Activated B cell treated with CpG ODN at 0.5 μM for 24 hours (primary cell): Measurements from ENCODE around the gene PRR36. TPM values are rescaled to one million over a fixed set of nuclear protein-coding genes. Genes with fewer than 3 reads are reported as not detected.

ENCODE experiments used
- ATAC-seq: fragments of 200-7000 bp; cut with Tn5 transposase; one replicate; pipeline ENCODE4 v1.10.0; 2021; ENCODE audit warnings: low read depth, mild to moderate bottlenecking, moderate library complexity
- CTCF ChIA-PET: fragments of 350-600 bp; sonication (Branson Sonifier 250); formaldehyde crosslinking; loops from one replicate; lab custom pipeline; 2021; ENCODE audit warnings: antibody characterized with exemption; lab: Charles Lee
- POLR2A ChIA-PET: fragments of 350-600 bp; sonication (Branson Sonifier 250); formaldehyde crosslinking; loops from one replicate; lab custom pipeline; 2021; ENCODE audit warnings: antibody characterized with exemption; lab: Charles Lee
- DNase-seq: peaks from one replicate; pipeline ENCODE4 v3.0.0; 2022
- H3K27ac Mint-ChIP-seq: one replicate; pipeline ENCODE4 v1.8.0; 2020; ENCODE audit warnings: mixed read lengths
- H3K27me3 Mint-ChIP-seq: one replicate; pipeline ENCODE4 v1.8.0; 2021; ENCODE audit warnings: mixed read lengths
- H3K36me3 Mint-ChIP-seq: one replicate; pipeline ENCODE4 v1.8.0; 2021; ENCODE audit warnings: low read depth, mixed read lengths
- H3K4me1 Mint-ChIP-seq: one replicate; pipeline ENCODE4 v1.8.0; 2021; ENCODE audit warnings: mixed read lengths
- H3K4me3 Mint-ChIP-seq: one replicate; pipeline ENCODE4 v1.8.0; 2020; ENCODE audit warnings: mild to moderate bottlenecking, mixed read lengths
- H3K9me3 Mint-ChIP-seq: one replicate; pipeline ENCODE4 v1.8.0; 2020; ENCODE audit warnings: mixed read lengths
- intact Hi-C: fragments of 100-400 bp; cut with micrococcal nuclease; formaldehyde crosslinking; loops from one replicate; pipeline ENCODE4 v1.15.1; 2024
- total RNA-seq: library from RNA; stranded (reverse); gene quantifications from 2 replicates; pipeline ENCODE4 v1.2.3, GENCODE V29; 2022
- TF ChIP-seq, protein P1 (sequence below): fragments of 200-600 bp; IDR thresholded peaks from one replicate; pipeline ENCODE4 v1.8.0; 2022; ENCODE audit warnings: antibody characterized with exemption, mild to moderate bottlenecking

Gene PRR36
- total RNA-seq, 1 donor from 2014 or later, result not detected

DNA sequence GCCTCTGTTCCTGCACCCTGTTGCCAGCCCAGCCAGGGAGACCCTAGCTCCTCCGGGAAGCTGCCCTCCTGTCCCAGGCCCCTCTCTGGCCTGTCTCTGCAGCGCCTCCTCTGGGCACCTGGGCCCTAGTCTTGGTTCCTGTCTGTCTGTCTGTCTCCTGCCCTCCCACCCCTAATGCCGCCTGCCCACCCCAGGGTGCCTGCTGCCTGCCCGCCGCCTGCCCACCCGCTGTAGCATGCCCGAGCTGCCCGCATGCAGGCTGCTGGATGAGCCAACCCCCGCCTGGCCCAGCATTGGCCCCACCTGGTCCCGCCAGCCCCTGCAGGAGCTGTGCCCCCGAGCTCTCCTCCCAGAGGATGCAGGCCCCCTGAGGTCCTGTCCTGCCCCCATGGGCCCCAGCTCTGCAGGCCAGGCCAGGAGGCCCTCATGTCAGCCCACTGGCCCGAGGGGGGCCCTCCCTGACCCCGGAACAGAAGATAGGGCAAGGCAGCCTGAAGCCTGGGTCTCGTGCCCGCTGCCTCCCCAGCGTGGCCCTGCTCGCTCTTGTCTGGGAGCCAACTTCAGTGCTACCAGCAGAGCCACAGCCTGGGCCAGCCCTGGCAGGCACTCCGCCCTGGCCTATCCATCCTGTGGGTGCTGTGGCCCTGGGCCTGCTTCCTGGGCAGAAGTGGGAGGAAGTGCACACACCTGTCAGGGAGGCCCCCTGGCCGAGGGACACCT lies 34.7 kb upstream of the PRR36 start:
- ATAC-seq, result no peak
- Mint-ChIP-seq H3K27me3 (no peaks in the 10 kb centered on the region), H3K4me1 (peaks cover 22% of the 10 kb centered on the region), H3K4me3 (no peak overlapping the region), H3K9me3 (no peaks in the 10 kb centered on the region), H3K27ac (no peak overlapping the region), H3K36me3 (peaks cover 53% of the 10 kb centered on the region)
- TF ChIP-seq, protein P1, sequence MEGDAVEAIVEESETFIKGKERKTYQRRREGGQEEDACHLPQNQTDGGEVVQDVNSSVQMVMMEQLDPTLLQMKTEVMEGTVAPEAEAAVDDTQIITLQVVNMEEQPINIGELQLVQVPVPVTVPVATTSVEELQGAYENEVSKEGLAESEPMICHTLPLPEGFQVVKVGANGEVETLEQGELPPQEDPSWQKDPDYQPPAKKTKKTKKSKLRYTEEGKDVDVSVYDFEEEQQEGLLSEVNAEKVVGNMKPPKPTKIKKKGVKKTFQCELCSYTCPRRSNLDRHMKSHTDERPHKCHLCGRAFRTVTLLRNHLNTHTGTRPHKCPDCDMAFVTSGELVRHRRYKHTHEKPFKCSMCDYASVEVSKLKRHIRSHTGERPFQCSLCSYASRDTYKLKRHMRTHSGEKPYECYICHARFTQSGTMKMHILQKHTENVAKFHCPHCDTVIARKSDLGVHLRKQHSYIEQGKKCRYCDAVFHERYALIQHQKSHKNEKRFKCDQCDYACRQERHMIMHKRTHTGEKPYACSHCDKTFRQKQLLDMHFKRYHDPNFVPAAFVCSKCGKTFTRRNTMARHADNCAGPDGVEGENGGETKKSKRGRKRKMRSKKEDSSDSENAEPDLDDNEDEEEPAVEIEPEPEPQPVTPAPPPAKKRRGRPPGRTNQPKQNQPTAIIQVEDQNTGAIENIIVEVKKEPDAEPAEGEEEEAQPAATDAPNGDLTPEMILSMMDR, result no peak
- ChIA-PET CTCF (no interaction called here), POLR2A (interaction anchor here (0.7 to 1.4 kb wide), 3 partner anchors 8 to 104 kb away, joined by 4 to 6 read pairs (median 4); partner anchors contain the start of gene SNAPC2)
- intact Hi-C loops, result no loop called here
- DNase-seq, result no peak

DNA sequence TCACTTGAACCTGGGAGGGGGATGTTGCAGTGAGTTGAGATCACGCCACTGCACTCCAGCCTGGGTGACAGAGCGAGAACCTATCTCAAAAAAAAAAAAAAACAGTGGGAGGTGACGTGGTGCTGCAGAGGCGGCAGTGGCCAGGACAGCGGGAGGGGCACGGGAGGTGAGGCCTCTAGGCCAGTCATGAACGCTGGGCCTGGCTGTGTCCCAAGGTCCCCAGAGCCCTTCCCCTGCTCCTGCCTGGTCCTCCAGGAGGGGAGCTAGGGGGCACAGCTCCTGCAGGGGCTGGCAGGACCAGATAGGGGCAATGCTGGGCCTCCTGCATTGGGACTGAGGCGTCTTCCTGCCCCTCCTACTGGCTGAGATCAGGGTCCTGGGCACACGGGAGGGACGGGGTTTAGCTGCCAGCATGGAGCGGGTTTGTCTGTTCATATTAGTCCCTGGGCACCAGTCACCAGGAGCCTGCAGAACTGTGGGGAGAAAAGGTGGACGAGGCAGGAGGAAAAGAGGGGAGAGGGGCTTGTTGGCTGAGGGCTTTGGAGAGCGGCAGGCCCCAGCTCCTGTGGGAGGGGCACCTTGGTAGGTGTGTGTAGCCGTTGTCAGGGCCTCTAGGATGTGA lies 34.0 kb upstream of the PRR36 start:
- Mint-ChIP-seq H3K4me1 (peaks cover 25% of the 10 kb centered on the region), H3K9me3 (no peaks in the 10 kb centered on the region), H3K4me3 (no peak overlapping the region), H3K27ac (no peak overlapping the region), H3K27me3 (no peaks in the 10 kb centered on the region), H3K36me3 (peaks cover 53% of the 10 kb centered on the region)
- intact Hi-C loops, result no loop called here
- ChIA-PET POLR2A (interaction anchor here (0.7 to 1.4 kb wide), 3 partner anchors 9 to 839 kb away, joined by 4 to 7 read pairs (median 4); partner anchors contain the start of gene SNAPC2), CTCF (no interaction called here)
- TF ChIP-seq, protein P1, result no peak
- ATAC-seq, result no peak
- DNase-seq, result no peak

DNA sequence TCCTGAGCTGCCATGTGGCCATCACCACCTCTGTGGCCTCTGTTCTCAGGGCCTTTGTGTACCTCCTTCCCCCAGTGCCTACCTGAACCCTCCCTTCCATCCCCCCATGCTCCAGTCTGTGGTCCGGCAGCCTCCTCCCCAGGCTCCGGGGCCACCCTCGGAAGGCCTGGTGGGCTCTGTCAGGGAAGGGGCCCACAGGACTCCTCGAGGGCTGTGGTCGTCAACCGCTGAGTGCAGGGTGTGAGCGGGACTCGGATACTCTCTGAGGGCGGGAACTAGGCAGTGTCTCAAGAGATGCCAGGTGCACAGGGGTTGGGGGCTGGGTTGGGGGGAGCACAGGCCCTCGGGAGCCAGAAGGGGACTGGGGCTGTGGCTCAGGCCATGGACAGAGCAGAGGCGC lies 33.4 kb upstream of the PRR36 start:
- no peak overlapping the region for H3K4me3 Mint-ChIP-seq
- peaks cover 48% of the 10 kb centered on the region for H3K36me3 Mint-ChIP-seq
- CTCF ChIA-PET, result no interaction called here
- POLR2A ChIA-PET, result interaction anchor here (0.7 to 1.5 kb wide), 3 partner anchors 10 to 839 kb away, joined by 4 to 7 read pairs (median 4); partner anchors contain the start of gene SNAPC2
- TF ChIP-seq, protein P1, result no peak
- H3K27me3 Mint-ChIP-seq, result no peaks in the 10 kb centered on the region
- H3K9me3 Mint-ChIP-seq, result no peaks in the 10 kb centered on the region
- no peak overlapping the region for H3K27ac Mint-ChIP-seq
- intact Hi-C loops, result no loop called here
- DNase-seq (no peak), ATAC-seq (no peak)
- H3K4me1 Mint-ChIP-seq, result peaks cover 31% of the 10 kb centered on the region

DNA sequence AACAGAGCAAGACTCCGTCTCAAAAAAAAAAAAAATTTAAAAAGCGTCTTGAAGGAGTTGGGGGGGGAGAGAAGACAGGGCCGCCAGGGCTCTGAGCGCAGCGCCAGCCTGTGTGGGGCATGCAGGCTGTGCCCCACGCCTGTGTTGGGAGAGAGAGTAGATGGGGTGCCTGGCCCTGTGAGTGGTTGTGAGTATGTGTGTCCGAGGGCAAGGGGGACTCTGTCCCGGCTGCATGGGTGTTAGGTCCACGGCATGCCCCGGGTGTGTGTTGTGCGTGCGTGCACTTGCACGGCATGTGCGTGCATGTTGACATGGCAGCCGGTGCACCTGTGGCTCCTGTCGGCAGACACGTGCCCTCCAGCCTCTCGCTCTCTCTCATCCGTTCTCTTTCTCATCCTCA lies 32.9 kb upstream of the PRR36 start:
- H3K27ac Mint-ChIP-seq, result no peak overlapping the region
- no peak overlapping the region for H3K4me3 Mint-ChIP-seq
- peaks cover 47% of the 10 kb centered on the region for H3K36me3 Mint-ChIP-seq
- ATAC-seq, result no peak
- no peak for DNase-seq
- peaks cover 33% of the 10 kb centered on the region for H3K4me1 Mint-ChIP-seq
- no peaks in the 10 kb centered on the region for H3K9me3 Mint-ChIP-seq
- CTCF ChIA-PET, result no interaction called here
- no peaks in the 10 kb centered on the region for H3K27me3 Mint-ChIP-seq
- POLR2A ChIA-PET, result interaction anchor here (0.7 to 1.5 kb wide), 2 partner anchors 13 to 64 kb away, joined by 4 to 6 read pairs; partner anchors contain the start of gene SNAPC2
- intact Hi-C loops, result no loop called here
- TF ChIP-seq, protein P1, result no peak

DNA sequence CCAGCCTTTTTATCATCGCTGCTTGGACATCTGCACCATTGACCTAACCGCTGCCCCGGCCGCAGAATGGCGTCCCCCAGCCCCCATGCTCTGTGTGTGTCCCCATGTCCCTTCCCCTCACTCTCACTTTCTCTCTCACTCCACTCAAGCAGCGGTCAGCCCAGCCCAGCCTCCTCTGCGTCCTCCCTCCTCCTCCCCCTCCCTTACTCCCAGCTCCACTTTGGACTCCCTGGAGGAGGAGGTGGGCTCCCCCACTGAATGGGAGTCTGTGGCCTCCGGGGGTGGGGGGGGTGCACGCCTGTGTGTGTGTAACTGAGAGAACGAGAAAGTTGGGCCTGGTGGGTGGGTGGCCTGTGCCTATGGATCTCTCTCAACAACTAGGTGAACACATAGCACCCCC lies 31.7 kb upstream of the PRR36 start:
- POLR2A ChIA-PET, result no interaction called here
- DNase-seq (no peak), ATAC-seq (no peak)
- peaks cover 33% of the 10 kb centered on the region for H3K4me1 Mint-ChIP-seq
- no peaks in the 10 kb centered on the region for H3K27me3 Mint-ChIP-seq
- intact Hi-C loops, result no loop called here
- peaks cover 35% of the 10 kb centered on the region for H3K36me3 Mint-ChIP-seq
- H3K9me3 Mint-ChIP-seq, result no peaks in the 10 kb centered on the region
- CTCF ChIA-PET, result no interaction called here
- H3K27ac Mint-ChIP-seq, result peak overlapping the region; percentile 47
- peak overlapping the region; percentile 72 for H3K4me3 Mint-ChIP-seq
- TF ChIP-seq, protein P1, result no peak
